ENCODE measurements around the gene EXOC1L. TPM values are rescaled to one million over a fixed set of nuclear protein-coding genes. Genes with fewer than 3 reads are reported as not detected.
"Not testable (repeated sequence)": the region's sequence is repeated elsewhere in the genome, so short reads cannot be mapped to it uniquely, and the experiment has no call there.

The EXOC1L gene
- total and polyA plus RNA-seq, 9 of the 15 experiments (the other 6 are each of a cell fraction or from before 2014, with no cell fraction given): 0.38 to 3.9 (median 1.0) TPM; not detected in 1

- H3K9me1 ChIP-seq (ENCODE audit: control insufficient read depth, insufficient read depth, low read length); H3K79me2 ChIP-seq (ENCODE audit: control insufficient read depth, insufficient read depth, low read length); H3K4me1 ChIP-seq (replicated peaks in 1 of 2; ENCODE audit: control insufficient read depth in 2 of 2, insufficient read depth in 2 of 2, low read length in 2 of 2); H3K36me3 ChIP-seq (ENCODE audit: control insufficient read depth, insufficient read depth, low read length); H4K20me1 ChIP-seq (replicated peaks; ENCODE audit: control insufficient read depth, insufficient read depth, low read length); DNase-seq (ENCODE audit: extremely low read depth in 1 of 4, low spot score in 3 of 4); CTCF ChIA-PET (ENCODE audit: low intra/inter-chr PET ratio); H3K27me3 ChIP-seq (ENCODE audit: control insufficient read depth in 2 of 2, insufficient read depth in 2 of 2, low read length in 2 of 2); H3K9me3 ChIP-seq (replicated peaks; ENCODE audit: control insufficient read depth, insufficient read depth, low read depth, low read length); H3K27ac ChIP-seq (ENCODE audit: extremely low read depth, low read depth, low read length); ATAC-seq; H3K9ac ChIP-seq (ENCODE audit: insufficient read depth in 1 of 2, low read depth in 2 of 2, low read length in 2 of 2); in situ Hi-C loops (cut with MboI); BruUV-seq (replicated peaks); intact Hi-C loops (cut with micrococcal nuclease); FAIRE-seq; H3K4me3 ChIP-seq: not testable (repeated sequence)
- WGBS (ENCODE audit: insufficient coverage, low coverage, missing lambda C conversion rate): 17% methylated on average over 3 of the region's 10 CpGs
- peak overlapping the region; percentile 18; the same call in 1 of the 2 replicates for H3K4me2 ChIP-seq (ENCODE audit: insufficient read depth, low read length)
- H2AFZ ChIP-seq (ENCODE audit: low read depth, low read length): peak overlapping the region; percentile 68; the same call in 1 of the 2 replicates
- POLR2A ChIA-PET: interaction anchor here (0.6 kb wide), 1 partner anchor 101 kb away, joined by 3 read pairs; no protein-coding TSS in a partner anchor
- 0 out of 2 replicates have a peak, but pooled peaks have one; percentile 21 for TF ChIP-seq PKNOX1 (IDR thresholded peaks at IDR 0.05)
- TF ChIP-seq BRD9 (IDR thresholded peaks at IDR 0.05; ENCODE audit: low read depth, partially characterized antibody): peak; percentile 4
- TF ChIP-seq RBFOX2 (IDR thresholded peaks at IDR 0.05; ENCODE audit: low read depth, low read length): 0 out of 2 replicates have a peak, but pooled peaks have one; percentile 30
- TF ChIP-seq TFAP4 (CRISPR knock-in tag; IDR thresholded peaks at IDR 0.05; ENCODE audit: borderline replicate concordance): peak; percentile 50; the same call in 1 of the 2 replicates
These were observed 22.7 kb downstream of the EXOC1L start for GRCh38 chr4:55842312-55842711.
